NT2/D1 (cell line): ENCODE data around the gene ILK.

Experiments
- DNase-seq: peaks from one replicate; pipeline ENCODE4 v3.0.0-alpha.2; 2011; ENCODE audit warnings: low read depth, low spot score
- H3K27me3 ChIP-seq: 2 replicates; pipeline ENCODE4 v1.6.0; 2011; ENCODE audit warnings: mild to moderate bottlenecking; ENCODE audit not compliant: insufficient read length, insufficient read depth
- H3K36me3 ChIP-seq: 2 replicates; pipeline ENCODE4 v1.6.1; 2011; ENCODE audit warnings: mild to moderate bottlenecking, low read length, mixed read lengths; ENCODE audit not compliant: insufficient read depth, insufficient read length
- H3K4me1 ChIP-seq: 2 replicates; pipeline ENCODE4 v1.5.1; 2011; ENCODE audit not compliant: insufficient read depth, insufficient read length
- H3K4me3 ChIP-seq: 2 replicates; pipeline ENCODE4 v1.5.1; 2011; ENCODE audit warnings: low read depth; ENCODE audit not compliant: insufficient read length
- H3K9ac ChIP-seq: 2 replicates; pipeline ENCODE4 v1.6.0; 2011; ENCODE audit warnings: low read depth; ENCODE audit not compliant: insufficient read length
- H3K9me3 ChIP-seq: 2 replicates; pipeline ENCODE4 v1.5.1; 2011; ENCODE audit warnings: mild to moderate bottlenecking, low read length; ENCODE audit not compliant: insufficient read depth
- SUZ12 ChIP-seq: IDR thresholded peaks from 2 replicates; pipeline ENCODE4 v1.6.1; 2011; ENCODE audit not compliant: insufficient read length, insufficient read depth; ENCODE audit errors: extremely low read depth
- YY1 ChIP-seq: IDR thresholded peaks from 2 replicates; pipeline ENCODE4 v1.6.1; 2011; ENCODE audit not compliant: insufficient read length, insufficient read depth
- ZNF274 ChIP-seq: IDR thresholded peaks from 2 replicates; pipeline ENCODE4 v1.6.1; 2011; ENCODE audit warnings: mild to moderate bottlenecking, low read depth, low read length

Gene ILK

GRCh38 chr11:6576471-6577373 lies 26.9 kb upstream of the ILK start:
- Histone ChIP-seq H3K9me3 (no peaks in the 10 kb centered on the region), H3K4me3 (no peak overlapping the region), H3K9ac (no peak overlapping the region), H3K4me1 (no peaks in the 10 kb centered on the region), H3K27me3 (no peaks in the 10 kb centered on the region), H3K36me3 (no peaks in the 10 kb centered on the region)
- TF ChIP-seq SUZ12 (no peak), ZNF274 (no peak), YY1 (no peak)
- DNase-seq = no peak

- no peak for TF ChIP-seq SUZ12
- TF ChIP-seq ZNF274 = no peak
- no peak for TF ChIP-seq YY1
- no peak overlapping the region for H3K4me3 ChIP-seq
- peaks cover 4% of the 10 kb centered on the region; the same call in 1 of the 2 replicates for H3K9me3 ChIP-seq
- H3K9ac ChIP-seq = no peak overlapping the region
- no peaks in the 10 kb centered on the region for H3K36me3 ChIP-seq
- H3K4me1 ChIP-seq = no peaks in the 10 kb centered on the region
- DNase-seq = no peak
- no peaks in the 10 kb centered on the region for H3K27me3 ChIP-seq
Measured at GRCh38 chr11:6578134-6578533, 25.4 kb upstream of the ILK start.

GRCh38 chr11:6579681-6580080 lies 23.9 kb upstream of the ILK start:
- peaks cover 19% of the 10 kb centered on the region for H3K9me3 ChIP-seq
- no peaks in the 10 kb centered on the region for H3K27me3 ChIP-seq

GRCh38 chr11:6583584-6583983 lies 20.0 kb upstream of the ILK start:
- Histone ChIP-seq H3K9ac (no peak overlapping the region), H3K4me3 (no peak overlapping the region), H3K36me3 (no peaks in the 10 kb centered on the region), H3K4me1 (peaks cover 5% of the 10 kb centered on the region), H3K27me3 (no peaks in the 10 kb centered on the region), H3K9me3 (peaks cover 31% of the 10 kb centered on the region)
- TF ChIP-seq SUZ12 = no peak
- no peak for TF ChIP-seq ZNF274
- TF ChIP-seq YY1 = no peak
- no peak for DNase-seq

More at GRCh38 chr11:6579681-6580080, 23.9 kb upstream of the ILK start:
- Histone ChIP-seq H3K4me1 (no peaks in the 10 kb centered on the region), H3K9ac (no peak overlapping the region), H3K36me3 (no peaks in the 10 kb centered on the region), H3K4me3 (no peak overlapping the region)
- DNase-seq = no peak
- TF ChIP-seq SUZ12 = no peak
- no peak for TF ChIP-seq ZNF274
- no peak for TF ChIP-seq YY1

GRCh38 chr11:6584528-6584927 lies 19.0 kb upstream of the ILK start:
- H3K27me3 ChIP-seq = no peaks in the 10 kb centered on the region
- TF ChIP-seq YY1 (no peak), SUZ12 (no peak), ZNF274 (no peak)
- DNase-seq = no peak
- H3K4me1 ChIP-seq = peaks cover 5% of the 10 kb centered on the region
- no peak overlapping the region for H3K9ac ChIP-seq
- H3K4me3 ChIP-seq = no peak overlapping the region
- H3K36me3 ChIP-seq = no peaks in the 10 kb centered on the region
- peaks cover 31% of the 10 kb centered on the region for H3K9me3 ChIP-seq

- Histone ChIP-seq H3K9ac (no peak overlapping the region), H3K27me3 (no peaks in the 10 kb centered on the region), H3K4me1 (peaks cover 5% of the 10 kb centered on the region), H3K36me3 (no peaks in the 10 kb centered on the region), H3K9me3 (peaks cover 31% of the 10 kb centered on the region), H3K4me3 (no peak overlapping the region)
- TF ChIP-seq ZNF274 = no peak
- no peak for TF ChIP-seq SUZ12
- no peak for TF ChIP-seq YY1
- no peak for DNase-seq
Measured at GRCh38 chr11:6586434-6587359, 16.9 kb upstream of the ILK start.

GRCh38 chr11:6587360-6587953 lies 16.1 kb upstream of the ILK start:
- no peak overlapping the region for H3K4me3 ChIP-seq

More at GRCh38 chr11:6587360-6587953, 16.1 kb upstream of the ILK start:
- Histone ChIP-seq H3K36me3 (peaks cover 7% of the 10 kb centered on the region), H3K4me1 (peaks cover 5% of the 10 kb centered on the region), H3K27me3 (no peaks in the 10 kb centered on the region), H3K9me3 (peaks cover 31% of the 10 kb centered on the region), H3K9ac (no peak overlapping the region)
- no peak for DNase-seq
- TF ChIP-seq YY1 = no peak
- TF ChIP-seq ZNF274 = no peak
- no peak for TF ChIP-seq SUZ12
